C4-2B (cell line): ENCODE measurements around the gene ENTPD6.

Experiments used
- ZFX ChIP-seq: fragments of 450-650 bp; IDR thresholded peaks from 2 replicates; pipeline ENCODE4 v1.6.1; 2017
- TF ChIP-seq, protein P1 (sequence below): fragments of 450-650 bp; conservative IDR thresholded peaks from 2 replicates; pipeline ENCODE4 v1.5.1; 2017; ENCODE audit warnings: mild to moderate bottlenecking

DNA sequence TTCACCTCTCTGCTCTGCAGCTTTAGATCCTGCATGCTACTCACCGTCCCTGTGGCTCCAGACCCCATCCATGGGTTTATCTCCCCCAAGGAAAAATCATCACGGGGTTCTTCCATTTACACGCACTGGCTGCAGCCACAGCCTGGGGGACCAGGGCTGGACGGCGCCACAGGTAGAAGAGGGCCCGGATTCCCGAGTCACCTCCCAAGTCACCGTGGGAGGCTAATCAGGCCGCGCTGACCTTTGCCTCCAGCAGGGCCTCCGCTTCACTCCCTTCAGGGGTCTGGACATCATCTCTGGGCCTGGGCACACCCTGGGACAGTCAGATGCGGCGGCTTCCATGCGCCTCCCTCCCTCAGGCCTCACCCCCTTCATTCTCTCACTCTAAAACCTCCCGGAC is 47.8 kb upstream of the ENTPD6 start:
- TF ChIP-seq, protein P1, sequence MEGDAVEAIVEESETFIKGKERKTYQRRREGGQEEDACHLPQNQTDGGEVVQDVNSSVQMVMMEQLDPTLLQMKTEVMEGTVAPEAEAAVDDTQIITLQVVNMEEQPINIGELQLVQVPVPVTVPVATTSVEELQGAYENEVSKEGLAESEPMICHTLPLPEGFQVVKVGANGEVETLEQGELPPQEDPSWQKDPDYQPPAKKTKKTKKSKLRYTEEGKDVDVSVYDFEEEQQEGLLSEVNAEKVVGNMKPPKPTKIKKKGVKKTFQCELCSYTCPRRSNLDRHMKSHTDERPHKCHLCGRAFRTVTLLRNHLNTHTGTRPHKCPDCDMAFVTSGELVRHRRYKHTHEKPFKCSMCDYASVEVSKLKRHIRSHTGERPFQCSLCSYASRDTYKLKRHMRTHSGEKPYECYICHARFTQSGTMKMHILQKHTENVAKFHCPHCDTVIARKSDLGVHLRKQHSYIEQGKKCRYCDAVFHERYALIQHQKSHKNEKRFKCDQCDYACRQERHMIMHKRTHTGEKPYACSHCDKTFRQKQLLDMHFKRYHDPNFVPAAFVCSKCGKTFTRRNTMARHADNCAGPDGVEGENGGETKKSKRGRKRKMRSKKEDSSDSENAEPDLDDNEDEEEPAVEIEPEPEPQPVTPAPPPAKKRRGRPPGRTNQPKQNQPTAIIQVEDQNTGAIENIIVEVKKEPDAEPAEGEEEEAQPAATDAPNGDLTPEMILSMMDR, result no peak
- TF ChIP-seq ZFX, result no peak
